A549 treated with RU486 at 1 μM for 4 hours (cell line): ENCODE measurements around the gene PTPN2. TPM values are rescaled to one million over a fixed set of nuclear protein-coding genes. Genes with fewer than 3 reads are reported as not detected.

ENCODE experiments used
- total RNA-seq: library from RNA; stranded (reverse); fragments of 200-300 nt; extraction: Qiagen RNA extraction; gene quantifications from 5 replicates; pipeline ENCODE4 v1.2.3, GENCODE V29; 2022; ENCODE audit warnings: low read depth

Gene PTPN2
- total RNA-seq: 20.5 to 24.4 TPM (median 22.2 TPM) in 5 replicates

DNA sequence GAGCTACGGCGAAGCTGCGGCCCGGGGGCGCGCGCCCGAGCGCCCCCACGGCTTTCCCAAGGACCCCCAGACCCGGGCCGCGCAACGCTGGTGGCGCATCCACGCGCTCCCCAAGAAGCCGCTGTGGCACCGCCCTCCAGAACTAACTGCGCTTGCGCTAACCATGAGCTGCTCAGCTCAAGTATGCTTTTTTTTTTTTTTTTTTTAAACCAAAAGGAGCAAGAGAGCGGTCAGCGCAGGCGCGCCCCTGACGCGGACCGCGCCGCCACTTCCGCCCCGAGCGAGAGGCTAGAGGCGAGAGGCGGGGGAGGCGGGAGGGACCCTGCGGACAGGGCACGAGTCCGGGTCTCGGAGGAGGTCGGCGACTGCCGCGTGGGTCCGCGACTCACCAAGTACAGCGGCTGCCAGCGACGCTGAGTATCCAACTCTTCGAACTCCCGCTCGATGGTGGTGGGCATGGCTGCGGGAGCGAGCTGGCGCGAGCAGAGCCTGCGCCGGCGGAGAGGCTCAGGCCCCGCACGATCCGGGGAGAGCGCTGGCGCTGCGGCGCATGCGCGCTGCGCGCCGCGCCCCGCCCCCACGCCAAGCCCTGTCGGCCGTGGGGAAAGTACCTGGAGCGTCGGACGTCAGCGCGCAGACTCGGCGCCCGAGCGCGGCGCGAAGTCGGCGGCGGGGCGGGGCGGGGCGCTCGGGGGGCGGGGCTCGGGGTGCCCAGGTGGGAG lies at the start of gene PTPN2:
Gene PTPN2, minus strand, starts transcription at position 554 of the 722 bp plus-strand sequence. Its CDS starts 96 bp downstream, at position 458.

Other genes with a start within 250 kb of the PTPN2 start
- gene SPIRE1, start 226.1 kb downstream of the PTPN2 start, total RNA-seq: 15.0 to 22.2 TPM (median 16.4 TPM) in 5 replicates
- gene CEP76, start 181.5 kb downstream of the PTPN2 start, total RNA-seq: 5.6 to 8.3 TPM (median 7.8 TPM) in 5 replicates
- gene PSMG2, start 181.2 kb downstream of the PTPN2 start, total RNA-seq: 61.8 to 77.4 TPM (median 73.6 TPM) in 5 replicates
- 28.0 to 31.1 TPM (median 28.9 TPM) in 5 replicates for gene SEH1L, start 63.8 kb upstream of the PTPN2 start, total RNA-seq
- gene CEP192, start 107.1 kb upstream of the PTPN2 start, total RNA-seq: 6.4 to 10.2 TPM (median 9.1 TPM) in 5 replicates